NT2/D1 (cell line): ENCODE results near the gene BRD9.

Experiments used
- YY1 ChIP-seq: IDR thresholded peaks from 2 replicates; pipeline ENCODE4 v1.6.1; 2011; ENCODE audit not compliant: insufficient read length, insufficient read depth
- ZNF274 ChIP-seq: IDR thresholded peaks from 2 replicates; pipeline ENCODE4 v1.6.1; 2011; ENCODE audit warnings: mild to moderate bottlenecking, low read depth, low read length

- TF ChIP-seq YY1 (no peak), ZNF274 (no peak)
These were observed 1.1 kb upstream of the BRD9 start for GRCh38 chr5:893711-894110.
